Measurements from ENCODE around the gene TMEM201. TPM values are rescaled to one million over a fixed set of nuclear protein-coding genes. Genes with fewer than 3 reads are reported as not detected.

TMEM201 gene
- total and polyA plus RNA-seq, 2 of the 8 experiments (the other 6 are each of a cell fraction or from before 2014, with no cell fraction given): 8.2 to 27.1 TPM

- peaks cover 7% of the 10 kb centered on the region; the same call in 1 of the 2 replicates for H3K23me2 ChIP-seq (ENCODE audit: low read depth, low read length)
- H2BK15ac ChIP-seq (ENCODE audit: low read length): no peak overlapping the region
- CTCF ChIA-PET (ENCODE audit: partially characterized antibody): interaction anchor here (0.5 to 6.1 kb wide), 9 partner anchors 13 to 343 kb away, joined by 3 to 44 read pairs (median 4); no protein-coding TSS in a partner anchor
- H3K36me3 ChIP-seq (ENCODE audit: control insufficient read depth in 2 of 4, insufficient read depth in 4 of 4, low read length in 3 of 4): peaks cover 0 to 11% (median 6%) of the 10 kb centered on the region in 4 experiments; a peak in 5 of 8 replicates
- no peak overlapping the region for H2AFZ ChIP-seq (ENCODE audit: low read length)
- no peak overlapping the region for H2BK20ac ChIP-seq (ENCODE audit: low read length)
- peaks cover 22% of the 10 kb centered on the region for H3K79me1 ChIP-seq (ENCODE audit: low read depth, low read length)
- no peaks in the 10 kb centered on the region for H3K9me3 ChIP-seq (ENCODE audit: insufficient read depth in 2 of 2, low read depth in 1 of 2, low read length in 1 of 2)
- no peak overlapping the region for H4K5ac ChIP-seq (ENCODE audit: insufficient read length, low read depth, low read length)
- no peak overlapping the region for H2BK120ac ChIP-seq (replicated peaks; ENCODE audit: low read depth, low read length)
- H3K4ac ChIP-seq (replicated peaks; ENCODE audit: insufficient read length, low read depth, low read length): no peak overlapping the region
- no peak overlapping the region; the same call in 1 of the 2 replicates for H3K18ac ChIP-seq (ENCODE audit: extremely low read depth, low read length)
- H3K27ac ChIP-seq (ENCODE audit: low read depth, low read length): 0 out of 2 replicates have a peak overlapping the region, but pooled peaks have one; percentile 39
- H3K23ac ChIP-seq (ENCODE audit: insufficient read length): no peak overlapping the region
- no peak overlapping the region for H3K4me3 ChIP-seq (ENCODE audit: extremely low read depth in 1 of 4, insufficient read depth in 2 of 4, low read depth in 3 of 4, low read length in 4 of 4)
- WGBS, 2 experiments (ENCODE audit: extremely low coverage in 1 of 2, insufficient coverage in 1 of 2, insufficient read length in 1 of 2, insufficient replicate concordance in 2 of 2, low coverage in 1 of 2, low lambda C conversion rate in 2 of 2, missing lambda C conversion rate in 1 of 2): 85% methylated on average over 24 of the region's 25 CpGs; no CpG with 5 or more reads in 1 of the 2 experiments
- H2AK5ac ChIP-seq (ENCODE audit: low read depth, low read length): no peak overlapping the region
- H2BK5ac ChIP-seq (ENCODE audit: low read depth, low read length): peak overlapping the region; percentile 68; the same call in 1 of the 2 replicates
- no peaks in the 10 kb centered on the region for H3K27me3 ChIP-seq (replicated peaks in 1 of 4; ENCODE audit: control insufficient read depth in 3 of 4, extremely low read depth in 1 of 4, insufficient read depth in 3 of 4, low read length in 3 of 4)
- no peak overlapping the region for H4K91ac ChIP-seq (replicated peaks; ENCODE audit: insufficient read length, low read length)
- POLR2A ChIA-PET (ENCODE audit: partially characterized antibody): interaction anchor here (1.4 to 2.1 kb wide), 3 partner anchors 13 to 87 kb away, joined by 3 to 5 read pairs (median 4); no protein-coding TSS in a partner anchor
- FAIRE-seq: no peak
- H3K79me2 ChIP-seq (ENCODE audit: control insufficient read depth in 1 of 2, insufficient read depth in 2 of 2, low read length in 2 of 2): peaks cover 11 to 70% of the 10 kb centered on the region in 2 experiments; a peak in 3 of 4 replicates
- H3K14ac ChIP-seq (ENCODE audit: insufficient read length): no peak overlapping the region
- no peak overlapping the region for H3K9ac ChIP-seq (replicated peaks in 1 of 4; ENCODE audit: extremely low read depth in 1 of 4, low read depth in 3 of 4, low read length in 3 of 4)
- H3K4me2 ChIP-seq (ENCODE audit: insufficient read depth in 1 of 2, low read depth in 2 of 2, low read length in 2 of 2): peak overlapping the region in 1 of 2 experiments; percentile 30; a peak in 1 of 4 replicates
- H3K56ac ChIP-seq (replicated peaks; ENCODE audit: insufficient read length, low read depth, low read length): no peak overlapping the region
- DNase-seq (ENCODE audit: low read depth in 1 of 2, low spot score in 2 of 2): peak; percentile 23 to 71
- H4K8ac ChIP-seq (ENCODE audit: extremely low read depth, insufficient read depth, low read length): no peak overlapping the region; the same call in 1 of the 2 replicates
- H4K20me1 ChIP-seq (replicated peaks in 1 of 2; ENCODE audit: control insufficient read depth in 1 of 2, insufficient read depth in 2 of 2, low read length in 2 of 2): peaks cover 37 to 43% of the 10 kb centered on the region in 2 experiments
- H2BK12ac ChIP-seq (ENCODE audit: low read depth, low read length): no peak overlapping the region; the same call in 1 of the 2 replicates
- peaks cover 0 to 40% (median 28%) of the 10 kb centered on the region in 4 experiments; a peak in 5 of 7 replicates for H3K4me1 ChIP-seq (replicated peaks in 1 of 4; ENCODE audit: control insufficient read depth in 3 of 4, insufficient read depth in 4 of 4, low read length in 3 of 4)
- TF ChIP-seq RXRA (IDR thresholded peaks at IDR 0.05; ENCODE audit: insufficient read depth, low read depth, low read length) (no peak), E2F6 (IDR thresholded peaks at IDR 0.05) (no peak), RAD21 (IDR thresholded peaks at IDR 0.05 in 1 of 2, conservative IDR thresholded peaks at IDR 0.05 in 1 of 2; ENCODE audit: low read depth in 2 of 2, low read length in 2 of 2) (peak in 1 of 2 experiments; percentile 14; a peak in 1 of 4 replicates), RFX5 (IDR thresholded peaks at IDR 0.05; ENCODE audit: borderline replicate concordance, low read depth, low read length) (peak; percentile 39; the same call in 1 of the 2 replicates), MAFK (IDR thresholded peaks at IDR 0.05; ENCODE audit: low read depth, low read length) (no peak), BCL11A (IDR thresholded peaks at IDR 0.05; ENCODE audit: low read depth in 2 of 2, low read length in 2 of 2) (no peak), SIN3A (conservative IDR thresholded peaks at IDR 0.05 in 1 of 2, IDR thresholded peaks at IDR 0.05 in 1 of 2; ENCODE audit: low read depth in 1 of 2, low read length in 2 of 2) (peak in 1 of 2 experiments; percentile 67; a peak in 1 of 4 replicates)
Observed at GRCh38 chr1:9593492-9594465, 5.1 kb downstream of the TMEM201 start.
